Spleen (tissue), 7 donors: Measurements from ENCODE around the gene PLEKHM2.

Experiments used
- CTCF ChIP-seq, 11 experiments: fragments of 200-600 bp in 7 of 11; fragments of 450-650 bp in 4 of 11; sonication (generic) in 4 of 11; IDR thresholded peaks in 8 of 11; conservative IDR thresholded peaks in 3 of 11; 1 replicate in 7 of 11; 2 replicates in 4 of 11; pipeline versions ENCODE4 v1.4.0 to v1.8.0; 2016 to 2021; ENCODE audit warnings: antibody characterized with exemption in 11 of 11, inconsistent platforms in 4 of 11, mild to moderate bottlenecking in 1 of 11
- POLR2A ChIP-seq, 3 donors: fragments of 450-650 bp; IDR thresholded peaks; one replicate each; pipeline ENCODE4 v1.5.1; 2017; ENCODE audit warnings: antibody characterized with exemption in 3 of 3, mild to moderate bottlenecking in 1 of 3
- POLR2AphosphoS5 ChIP-seq, 3 donors: sonication (generic); formaldehyde crosslinking; IDR thresholded peaks; one replicate each; pipeline ENCODE4 v1.5.1; 2017; ENCODE audit warnings: antibody characterized with exemption in 3 of 3
- donor health status: DM: no; HTN: no; CAD: no; lungs with moderate emphysema.
- donor health status: DM: no; HTN: no; CAD: no.
- donor health status: DM: no; HTN: no; CAD: no.

- TF ChIP-seq CTCF (IDR thresholded peaks at IDR 0.05 in 8 of 11, conservative IDR thresholded peaks at IDR 0.05 in 3 of 11) = no peak
- TF ChIP-seq POLR2A (IDR thresholded peaks at IDR 0.05) = no peak
- TF ChIP-seq POLR2AphosphoS5 (IDR thresholded peaks at IDR 0.05) = no peak
Observed at GRCh38 chr1:15669074-15669473, 15.0 kb upstream of the PLEKHM2 start.
